GM19035 (cell line): ENCODE data around the gene CPT1C.

Source experiments
- ATAC-seq: cut with Tn5 transposase; IDR thresholded peaks from one replicate; pipeline ENCODE4 v1.9.1; 2021; ENCODE audit not compliant: unreplicated experiment

The CPT1C gene

GRCh38 chr19:49690656-49691242, at the start of gene CPT1C:
Gene CPT1C (plus strand): TSS chr19:49691116. CDS start chr19:49692253, 1,137 bp downstream.
- ATAC-seq, result no peak

- peak; percentile 63 for ATAC-seq
These were observed 49.0 kb upstream of the CPT1C start, which contains the start of gene SCAF1 for GRCh38 chr19:49641688-49642491. Gene SCAF1 (plus strand): TSS chr19:49642209. CDS start chr19:49645027, 2,818 bp downstream.

- ATAC-seq, result no peak
These were observed 48.4 kb upstream of the CPT1C start for GRCh38 chr19:49642492-49643035.

- ATAC-seq, result no peak
These were observed 47.5 kb upstream of the CPT1C start for GRCh38 chr19:49643466-49643865.

- no peak for ATAC-seq
These were observed 45.3 kb upstream of the CPT1C start for GRCh38 chr19:49645592-49645991.

GRCh38 chr19:49645995-49646394, 44.9 kb upstream of the CPT1C start:
- ATAC-seq, result no peak

- ATAC-seq, result no peak
These were observed 44.3 kb upstream of the CPT1C start for GRCh38 chr19:49646586-49646985.

GRCh38 chr19:49651029-49651819, 39.7 kb upstream of the CPT1C start:
- ATAC-seq, result no peak

- ATAC-seq, result no peak
These were observed 38.9 kb upstream of the CPT1C start for GRCh38 chr19:49651820-49652550.

- ATAC-seq, result no peak
These were observed 38.1 kb upstream of the CPT1C start for GRCh38 chr19:49652551-49653465.

- no peak for ATAC-seq
These were observed 37.5 kb upstream of the CPT1C start for GRCh38 chr19:49653466-49653806.

GRCh38 chr19:49654581-49654980, 36.3 kb upstream of the CPT1C start:
- no peak for ATAC-seq

GRCh38 chr19:49655570-49656455, 35.1 kb upstream of the CPT1C start:
- ATAC-seq, result no peak

- ATAC-seq, result no peak
These were observed 34.3 kb upstream of the CPT1C start for GRCh38 chr19:49656456-49657109.

- no peak for ATAC-seq
These were observed 33.3 kb upstream of the CPT1C start for GRCh38 chr19:49657493-49658138.

- no peak for ATAC-seq
These were observed 32.8 kb upstream of the CPT1C start for GRCh38 chr19:49658139-49658517.

- ATAC-seq, result no peak
These were observed 32.1 kb upstream of the CPT1C start for GRCh38 chr19:49658566-49659442.
